Neural progenitor cell (in vitro differentiated cells): ENCODE measurements around the gene SLC5A2. TPM values are rescaled to one million over a fixed set of nuclear protein-coding genes. Genes with fewer than 3 reads are reported as not detected.
"Not testable (repeated sequence)": the region's sequence is repeated elsewhere in the genome, so short reads cannot be mapped to it uniquely, and the experiment has no call there.

Experiments used
- DNase-seq: peaks from one replicate; pipeline ENCODE4 v3.0.0-alpha.2; 2016; ENCODE audit warnings: low spot score
- H2AFZ ChIP-seq: fragments of 200-600 bp; sonication (generic); replicated peaks from 2 replicates; pipeline ENCODE4 v1.6.1; 2016; ENCODE audit warnings: antibody characterized with exemption
- H3F3A ChIP-seq: fragments of 200-600 bp; sonication (generic); 2 replicates; pipeline ENCODE4 v1.6.1; 2016; ENCODE audit warnings: antibody characterized with exemption, low read depth
- H3K27ac ChIP-seq: fragments of 200-600 bp; sonication (generic); 2 replicates; pipeline ENCODE4 v1.5.1; 2016; ENCODE audit warnings: mild to moderate bottlenecking
- H3K27me3 ChIP-seq: fragments of 200-600 bp; sonication (generic); 2 replicates; pipeline ENCODE4 v1.6.1; 2016; ENCODE audit warnings: mild to moderate bottlenecking, moderate library complexity
- H3K36me3 ChIP-seq: fragments of 200-600 bp; sonication (generic); 2 replicates; pipeline ENCODE4 v1.5.1; 2016
- H3K4me1 ChIP-seq: fragments of 200-600 bp; sonication (generic); 2 replicates; pipeline ENCODE4 v1.6.1; 2016; ENCODE audit warnings: mixed run types
- H3K4me2 ChIP-seq: fragments of 200-600 bp; sonication (generic); 2 replicates; pipeline ENCODE4 v1.6.1; 2016
- H3K4me3 ChIP-seq: fragments of 200-600 bp; sonication (generic); 2 replicates; pipeline ENCODE4 v1.5.1; 2016
- H3K79me2 ChIP-seq: fragments of 200-600 bp; sonication (generic); 2 replicates; pipeline ENCODE4 v1.6.1; 2016; ENCODE audit warnings: low read depth
- H3K9ac ChIP-seq: fragments of 200-600 bp; sonication (generic); 2 replicates; pipeline ENCODE4 v1.6.1; 2016
- H3K9me3 ChIP-seq: fragments of 200-600 bp; sonication (generic); 2 replicates; pipeline ENCODE4 v1.5.1; 2016; ENCODE audit warnings: low read depth
- H4K20me1 ChIP-seq: fragments of 200-600 bp; sonication (generic); 2 replicates; pipeline ENCODE4 v1.6.1; 2016; ENCODE audit warnings: low read depth
- H3K27ac Mint-ChIP-seq: 3 replicates; pipeline ENCODE4 v1.8.0; 2021; ENCODE audit warnings: mixed read lengths
- H3K27me3 Mint-ChIP-seq: 2 replicates; pipeline ENCODE4 v1.8.0; 2022; ENCODE audit warnings: low read depth, mild to moderate bottlenecking, inconsistent platforms, moderate library complexity, mixed read lengths; ENCODE audit not compliant: insufficient read depth
- H3K36me3 Mint-ChIP-seq: 3 replicates; pipeline ENCODE4 v1.8.0; 2021; ENCODE audit warnings: mixed read lengths
- H3K4me1 Mint-ChIP-seq: 3 replicates; pipeline ENCODE4 v1.8.0; 2021; ENCODE audit warnings: mixed read lengths
- H3K4me3 Mint-ChIP-seq: 3 replicates; pipeline ENCODE4 v1.8.0; 2021; ENCODE audit warnings: mild to moderate bottlenecking, moderate library complexity, mixed read lengths
- H3K9me3 Mint-ChIP-seq: 3 replicates; pipeline ENCODE4 v1.8.0; 2020; ENCODE audit warnings: mixed read lengths
- CTCF ChIP-seq: fragments of 200-600 bp; sonication (generic); IDR thresholded peaks from 2 replicates; pipeline ENCODE4 v1.5.1; 2017; ENCODE audit warnings: antibody characterized with exemption, mild to moderate bottlenecking
- EZH2 ChIP-seq: fragments of 200-600 bp; sonication (generic); IDR thresholded peaks from 2 replicates; pipeline ENCODE4 v1.6.1; 2017; ENCODE audit warnings: antibody characterized with exemption, mild to moderate bottlenecking, moderate library complexity
- EZH2phosphoT487 ChIP-seq: fragments of 200-600 bp; sonication (generic); IDR thresholded peaks from 2 replicates; pipeline ENCODE4 v1.6.1; 2017; ENCODE audit warnings: antibody characterized with exemption
- total RNA-seq: library from RNA; depleted of rRNA; stranded (reverse); fragments of >200 nt; gene quantifications from 2 replicates; pipeline ENCODE4 v1.2.3, GENCODE V29; 2015; ENCODE audit warnings: low replicate concordance

The SLC5A2 gene
- total RNA-seq, 1 donor from 2014 or later, result not detected

DNA sequence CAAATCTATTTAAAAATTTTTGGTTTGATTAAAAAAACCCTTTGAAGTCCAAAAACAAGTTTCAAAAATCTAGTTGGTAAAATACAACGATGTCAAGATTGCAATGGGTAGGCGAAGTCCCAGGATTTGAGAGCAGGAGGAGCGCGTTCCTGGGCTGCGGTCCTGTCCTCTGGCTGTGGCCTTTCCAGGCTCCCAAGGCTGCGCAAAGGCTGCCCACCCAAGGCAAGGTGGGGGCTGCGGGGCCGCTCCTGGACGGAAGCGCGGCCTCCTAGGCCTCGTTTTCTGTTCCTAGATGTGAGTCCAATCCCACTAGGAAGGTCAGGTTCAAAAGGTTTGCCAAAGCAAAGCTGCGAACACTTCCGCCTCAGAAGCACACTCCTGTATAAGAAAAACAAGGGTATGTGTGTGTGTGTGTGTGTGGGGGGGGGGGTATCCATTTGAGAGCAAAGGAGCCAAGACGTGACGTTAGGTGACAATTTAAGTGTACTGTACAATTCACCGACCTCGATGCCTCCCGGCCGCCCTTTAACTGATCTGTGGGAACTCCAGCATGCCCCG, 54.0 kb downstream of the SLC5A2 start:
- Mint-ChIP-seq H3K36me3 (no peaks in the 10 kb centered on the region), H3K4me1 (no peaks in the 10 kb centered on the region), H3K9me3 (peaks cover 6% of the 10 kb centered on the region), H3K27ac (no peak overlapping the region), H3K27me3 (peaks cover 8% of the 10 kb centered on the region), H3K4me3 (no peak overlapping the region)
- no peak overlapping the region for H3K9ac ChIP-seq
- H3K9me3 ChIP-seq, result no peaks in the 10 kb centered on the region
- peaks cover 27% of the 10 kb centered on the region for H3K27me3 ChIP-seq
- no peaks in the 10 kb centered on the region for H3F3A ChIP-seq
- no peak overlapping the region for H3K27ac ChIP-seq
- H3K4me1 ChIP-seq, result no peaks in the 10 kb centered on the region
- no peaks in the 10 kb centered on the region for H3K36me3 ChIP-seq
- H4K20me1 ChIP-seq, result no peaks in the 10 kb centered on the region
- H3K4me2 ChIP-seq, result peak overlapping the region; percentile 76
- no peak for DNase-seq
- TF ChIP-seq EZH2, result no peak
- TF ChIP-seq CTCF, result no peak
- TF ChIP-seq EZH2phosphoT487, result no peak
- no peaks in the 10 kb centered on the region for H3K79me2 ChIP-seq
- peak overlapping the region; percentile 42 for H3K4me3 ChIP-seq
- H2AFZ ChIP-seq, result no peak overlapping the region

- Mint-ChIP-seq H3K27ac (no peak overlapping the region), H3K36me3 (no peaks in the 10 kb centered on the region), H3K4me3 (no peak overlapping the region), H3K9me3 (peaks cover 6% of the 10 kb centered on the region), H3K4me1 (no peaks in the 10 kb centered on the region), H3K27me3 (peaks cover 8% of the 10 kb centered on the region)
- TF ChIP-seq CTCF (no peak), EZH2 (peak; percentile 25), EZH2phosphoT487 (no peak)
- peak overlapping the region; percentile 76 for H3K4me2 ChIP-seq
- H3K27me3 ChIP-seq, result peaks cover 27% of the 10 kb centered on the region
- H3K9ac ChIP-seq, result no peak overlapping the region
- no peaks in the 10 kb centered on the region for H3K36me3 ChIP-seq
- H3K79me2 ChIP-seq, result no peaks in the 10 kb centered on the region
- no peak overlapping the region for H2AFZ ChIP-seq
- no peaks in the 10 kb centered on the region for H3K9me3 ChIP-seq
- H4K20me1 ChIP-seq, result no peaks in the 10 kb centered on the region
- H3K4me3 ChIP-seq, result peak overlapping the region; percentile 42
- H3F3A ChIP-seq, result no peaks in the 10 kb centered on the region
- H3K4me1 ChIP-seq, result no peaks in the 10 kb centered on the region
- peak; percentile 48 for DNase-seq
- no peak overlapping the region for H3K27ac ChIP-seq
Measured at GRCh38 chr16:31537362-31538242, 54.7 kb downstream of the SLC5A2 start.

DNA sequence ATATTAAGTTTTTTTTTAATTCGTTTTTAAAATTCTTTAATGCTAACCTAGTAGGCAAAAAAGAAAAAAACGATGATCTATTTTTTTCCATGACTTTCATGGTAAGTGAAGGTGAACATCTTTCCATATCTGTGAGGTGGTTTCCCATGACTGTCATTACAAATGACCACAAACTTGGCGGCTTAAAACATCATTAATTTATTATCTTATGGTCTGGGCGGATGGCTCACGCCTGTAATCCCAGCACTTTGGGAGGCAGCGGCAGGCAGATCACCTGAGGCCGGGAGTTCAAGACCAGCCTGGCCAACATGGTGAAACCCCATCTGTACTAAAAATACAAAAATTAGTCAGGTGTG, 55.3 kb downstream of the SLC5A2 start:
- peaks cover 27% of the 10 kb centered on the region for H3K27me3 ChIP-seq
- H3K79me2 ChIP-seq, H3K36me3 ChIP-seq, H2AFZ ChIP-seq, H3K9me3 Mint-ChIP-seq, H3K27ac Mint-ChIP-seq, H4K20me1 ChIP-seq, H3F3A ChIP-seq, H3K9ac ChIP-seq, H3K4me3 ChIP-seq, H3K4me3 Mint-ChIP-seq, H3K27ac ChIP-seq, H3K36me3 Mint-ChIP-seq, H3K4me2 ChIP-seq, H3K4me1 ChIP-seq, H3K4me1 Mint-ChIP-seq, H3K27me3 Mint-ChIP-seq, H3K9me3 ChIP-seq, DNase-seq: not testable (repeated sequence)

DNA sequence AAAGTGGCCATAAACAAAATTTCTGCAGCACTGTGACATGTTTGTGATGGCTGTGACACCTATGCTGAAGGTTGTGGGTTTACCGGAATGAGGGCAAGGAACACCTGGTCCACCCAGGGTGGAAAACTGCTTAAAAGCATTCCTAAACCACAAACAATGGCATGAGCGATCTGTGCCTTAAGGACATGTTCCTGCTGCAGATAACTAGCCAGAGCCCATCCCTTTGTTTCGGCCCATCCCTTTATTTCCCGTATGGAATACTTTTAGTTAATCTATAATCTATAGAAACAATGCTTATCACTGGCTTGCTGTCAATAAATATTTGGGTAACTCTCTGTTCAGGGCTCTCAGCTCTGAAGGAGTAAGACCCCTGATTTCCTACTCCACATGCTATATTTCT, 56.8 kb downstream of the SLC5A2 start:
- H3K36me3 ChIP-seq, H3K27ac Mint-ChIP-seq, H3K36me3 Mint-ChIP-seq, H3K4me1 Mint-ChIP-seq, H3K4me1 ChIP-seq, H3K79me2 ChIP-seq, H3K4me2 ChIP-seq, DNase-seq, H3K9me3 Mint-ChIP-seq, H3K4me3 ChIP-seq, H3K27ac ChIP-seq, H3K9me3 ChIP-seq, H3K27me3 Mint-ChIP-seq, H3K4me3 Mint-ChIP-seq, H3F3A ChIP-seq, H2AFZ ChIP-seq, H3K9ac ChIP-seq, H4K20me1 ChIP-seq: not testable (repeated sequence)
- H3K27me3 ChIP-seq, result peaks cover 27% of the 10 kb centered on the region

Other genes starting within 250 kb of the SLC5A2 start
- not detected in 2 replicates for gene ITGAM, start 223.1 kb upstream of the SLC5A2 start, total RNA-seq
- gene ITGAX, start 127.9 kb upstream of the SLC5A2 start, total RNA-seq, result not detected in 2 replicates
- gene ITGAD, start 89.8 kb upstream of the SLC5A2 start, total RNA-seq, result not detected in 2 replicates
- not detected in 2 replicates for gene COX6A2, start 54.8 kb upstream of the SLC5A2 start, total RNA-seq
- gene ZNF843, start 40.3 kb upstream of the SLC5A2 start, total RNA-seq, result 0.19 and 0.53 TPM in 2 replicates
- gene ARMC5, start 23.6 kb upstream of the SLC5A2 start, total RNA-seq, result 5.4 and 7.6 TPM in 2 replicates
- gene TGFB1I1, start 11.0 kb upstream of the SLC5A2 start, total RNA-seq, result 0.09 TPM in 1 of 2 replicates, not detected in the other
- gene RUSF1, start 25.3 kb downstream of the SLC5A2 start, total RNA-seq, result 11.5 and 54.9 TPM in 2 replicates
- not detected in 2 replicates for gene AHSP, start 44.8 kb downstream of the SLC5A2 start, total RNA-seq